Fibroblast of villous mesenchyme (primary cell): ENCODE data around the gene DUSP10. TPM values are rescaled to one million over a fixed set of nuclear protein-coding genes. Genes with fewer than 3 reads are reported as not detected.

Source experiments
- DNase-seq: peaks from one replicate; pipeline ENCODE4 v3.0.0-alpha.2; 2010; ENCODE audit warnings: low read depth
- H3K4me3 ChIP-seq: 2 replicates; pipeline ENCODE4 v1.5.1; 2011; ENCODE audit warnings: low read depth, mild to moderate bottlenecking, low read length
- CTCF ChIP-seq: IDR thresholded peaks from 2 replicates; pipeline ENCODE4 v1.5.1; 2012; ENCODE audit warnings: low read depth, mild to moderate bottlenecking, low read length; ENCODE audit not compliant: insufficient read depth
- total RNA-seq: library from RNA; depleted of rRNA; stranded (reverse); fragments of >200 nt; gene quantifications from 2 replicates; pipeline ENCODE4 v1.2.3, GENCODE V29; 2012

DUSP10 gene
- total RNA-seq, 1 donor = 35.8 TPM

GRCh38 chr1:221768444-221769066 is 26.7 kb upstream of the DUSP10 start:
- peak; percentile 14 for TF ChIP-seq CTCF
- DNase-seq = no peak
- H3K4me3 ChIP-seq = no peak overlapping the region

- DNase-seq = peak; percentile 69
- no peak overlapping the region for H3K4me3 ChIP-seq
- TF ChIP-seq CTCF = no peak
These were observed 24.3 kb upstream of the DUSP10 start for GRCh38 chr1:221766210-221766609.

- DNase-seq = peak; percentile 41
- no peak overlapping the region for H3K4me3 ChIP-seq
- TF ChIP-seq CTCF = no peak
These were observed 23.6 kb upstream of the DUSP10 start for GRCh38 chr1:221765527-221765926.

GRCh38 chr1:221762121-221762520 is 20.2 kb upstream of the DUSP10 start:
- H3K4me3 ChIP-seq = no peak overlapping the region
- no peak for TF ChIP-seq CTCF
- no peak for DNase-seq

- no peak overlapping the region for H3K4me3 ChIP-seq
- no peak for TF ChIP-seq CTCF
- DNase-seq = no peak
These were observed 19.6 kb upstream of the DUSP10 start for GRCh38 chr1:221761354-221762002.

GRCh38 chr1:221760911-221761310 is 19.0 kb upstream of the DUSP10 start:
- no peak for TF ChIP-seq CTCF
- DNase-seq = no peak
- no peak overlapping the region for H3K4me3 ChIP-seq
